HG03066 (cell line): Measurements from ENCODE around the gene DENND6B.

ENCODE experiments used
- ATAC-seq: cut with Tn5 transposase; IDR thresholded peaks from one replicate; pipeline ENCODE4 v1.9.1; 2021; ENCODE audit warnings: low read depth; ENCODE audit not compliant: unreplicated experiment

DENND6B gene

DNA sequence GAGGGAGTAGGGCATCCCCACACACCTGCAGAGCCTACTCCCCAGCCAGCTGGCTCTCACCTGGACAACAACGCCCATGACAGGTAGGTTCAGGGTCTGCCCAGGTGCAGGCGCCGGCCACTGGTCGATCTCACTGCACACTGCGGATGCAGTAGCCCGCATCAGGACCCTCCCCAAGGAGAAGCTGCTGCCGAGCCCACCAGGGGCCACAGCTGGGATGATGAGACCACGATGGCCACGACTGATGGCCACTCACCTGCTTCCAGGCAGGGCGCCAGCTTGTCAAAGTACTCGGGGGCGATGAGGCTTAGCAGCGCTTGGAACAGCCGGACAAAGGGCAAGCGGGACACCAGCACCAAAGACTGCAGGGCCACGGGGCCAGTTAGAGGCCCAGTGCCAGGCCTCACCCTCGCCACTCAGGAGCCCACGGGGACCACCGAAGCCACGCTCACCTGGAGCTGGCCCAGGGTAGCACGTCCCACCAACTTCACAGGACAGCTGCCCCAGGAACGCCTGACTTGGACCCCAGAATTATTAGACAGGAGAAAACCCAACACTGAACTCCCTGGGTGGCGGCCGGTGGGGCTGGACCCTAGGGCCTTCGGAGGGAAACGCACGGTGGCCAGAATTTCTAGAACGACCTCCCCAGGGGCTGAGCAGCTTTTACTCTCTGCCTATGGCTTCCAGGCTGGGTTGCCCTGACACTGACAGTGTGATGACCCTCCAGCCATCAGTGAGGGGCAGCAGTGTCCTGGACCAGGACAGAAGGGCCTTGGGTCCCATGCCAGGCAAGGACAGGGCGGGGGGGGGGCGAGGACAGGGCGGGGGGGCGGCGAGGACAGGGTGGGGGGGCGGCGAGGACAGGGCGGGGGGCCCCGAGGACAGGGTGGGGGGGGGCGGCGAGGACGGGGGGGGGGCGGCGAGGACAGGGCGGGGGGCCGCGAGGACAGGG, 10.4 kb downstream of the DENND6B start:
- no peak for ATAC-seq

DNA sequence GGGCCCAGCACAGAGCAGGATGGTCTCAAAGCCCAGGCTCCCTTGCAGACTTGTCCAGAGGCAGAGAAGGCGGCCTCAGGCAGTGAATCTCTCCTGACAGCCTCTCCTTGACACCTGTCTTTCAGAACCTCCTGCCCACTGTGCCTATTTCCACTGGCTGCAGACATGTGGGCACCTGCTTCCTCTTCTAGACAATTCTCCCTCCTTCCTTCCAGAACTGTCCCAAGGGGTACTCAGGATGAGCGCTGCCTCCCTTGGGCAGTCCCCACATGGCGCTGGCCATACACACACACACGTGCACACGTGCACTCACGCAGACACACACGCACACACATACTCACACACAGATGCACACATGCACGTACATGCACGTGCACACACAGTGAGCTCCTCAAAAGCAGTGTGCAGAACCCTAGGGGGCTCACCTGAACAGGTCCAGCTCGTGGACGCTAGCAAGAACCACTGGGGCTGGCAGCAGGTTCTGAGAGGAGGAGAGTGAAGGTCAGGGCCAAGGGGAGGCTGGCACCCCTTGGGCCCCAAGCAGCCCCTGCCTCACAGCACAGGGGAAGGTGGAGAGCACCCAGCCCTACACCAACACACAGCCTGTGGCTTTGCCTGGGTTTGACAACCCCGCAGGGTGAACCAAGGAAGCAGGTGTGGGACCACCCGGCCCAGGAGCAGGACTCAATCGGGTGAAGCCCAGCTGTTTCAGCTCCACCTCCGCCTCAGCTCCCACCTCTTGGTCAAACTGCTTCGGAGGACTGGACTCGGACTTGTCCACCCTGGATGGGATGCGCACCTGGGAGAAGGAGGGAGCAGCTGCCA, 11.3 kb downstream of the DENND6B start:
- no peak for ATAC-seq

DNA sequence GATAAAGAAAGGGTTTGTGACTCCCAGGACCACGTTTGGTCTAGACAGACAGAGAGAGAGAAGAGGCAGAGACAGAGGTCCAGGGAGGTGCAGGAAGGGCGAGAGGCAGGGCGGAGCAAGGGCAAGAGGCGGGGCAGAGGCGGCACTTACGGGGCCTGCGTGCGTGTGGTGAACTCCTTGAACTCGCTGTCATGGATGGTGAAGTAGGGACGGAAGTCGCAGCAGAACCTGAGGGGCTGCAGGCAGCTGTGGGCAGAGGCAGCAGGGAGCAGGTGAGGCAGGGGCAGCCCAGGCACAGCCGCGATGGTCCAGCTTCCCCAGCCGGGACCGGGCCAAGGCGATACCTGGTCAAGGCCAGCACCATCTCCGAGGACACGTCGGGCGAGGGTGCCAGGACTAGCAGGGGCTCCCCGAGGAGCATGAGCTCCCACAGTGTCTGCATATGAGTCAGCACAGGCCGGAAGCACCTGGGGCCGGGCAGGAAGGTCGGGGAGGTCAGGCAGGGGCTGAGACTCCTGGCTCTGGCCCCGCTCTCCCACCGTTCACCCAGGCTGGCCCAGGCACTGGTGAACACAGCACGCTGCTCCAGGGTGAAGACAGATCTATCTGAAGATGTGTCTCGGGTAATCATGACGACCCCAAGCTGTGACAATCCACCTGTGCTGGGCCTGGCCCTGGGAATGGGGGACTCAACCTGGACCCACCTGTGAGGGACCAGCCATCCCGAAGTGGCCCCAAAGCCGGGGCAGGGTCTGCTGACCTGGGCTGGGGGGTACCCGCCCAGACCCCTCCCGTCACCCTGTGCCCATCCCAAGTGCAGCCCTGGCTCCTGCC, 12.1 kb downstream of the DENND6B start:
- ATAC-seq, result peak; percentile 85

DNA sequence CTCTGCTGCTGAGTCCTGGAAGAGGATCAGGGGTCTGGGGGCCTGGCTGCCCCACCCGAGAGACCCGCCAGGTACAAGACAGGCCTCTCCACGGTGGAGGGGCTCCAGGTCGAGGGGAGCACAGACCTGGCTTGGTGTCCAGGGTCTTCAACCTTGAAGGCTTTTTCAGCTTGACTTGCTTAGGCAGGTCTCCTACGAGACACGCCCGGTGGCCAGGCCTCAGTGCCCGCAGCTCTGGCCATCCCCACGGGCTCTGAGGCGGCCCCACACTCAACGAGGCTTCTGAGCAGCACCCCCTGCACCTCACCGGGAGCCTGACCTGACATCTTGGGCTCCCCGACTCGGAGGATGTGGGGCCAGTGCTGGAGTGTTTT, 12.7 kb downstream of the DENND6B start:
- no peak for ATAC-seq

DNA sequence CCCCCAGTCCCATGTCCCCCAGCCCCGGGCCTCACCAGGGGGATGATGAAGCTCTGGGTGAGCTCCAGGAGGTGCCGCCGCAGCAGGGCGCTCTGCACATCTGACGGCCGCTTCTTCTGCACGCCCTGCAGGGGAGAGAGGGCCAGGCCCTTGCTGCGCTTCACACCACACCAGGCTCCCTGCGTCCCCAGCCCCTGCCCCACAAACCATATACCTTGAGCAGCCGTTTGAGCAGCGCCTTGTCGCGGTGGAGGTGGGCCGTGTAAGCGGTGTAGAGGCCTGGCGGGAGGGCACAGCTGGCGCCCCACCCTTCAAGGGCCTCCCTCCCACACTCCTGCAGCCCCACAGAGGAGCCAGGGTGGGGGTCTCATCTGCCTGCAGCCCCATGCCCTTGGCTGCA, 13.2 kb downstream of the DENND6B start:
- ATAC-seq, result no peak

DNA sequence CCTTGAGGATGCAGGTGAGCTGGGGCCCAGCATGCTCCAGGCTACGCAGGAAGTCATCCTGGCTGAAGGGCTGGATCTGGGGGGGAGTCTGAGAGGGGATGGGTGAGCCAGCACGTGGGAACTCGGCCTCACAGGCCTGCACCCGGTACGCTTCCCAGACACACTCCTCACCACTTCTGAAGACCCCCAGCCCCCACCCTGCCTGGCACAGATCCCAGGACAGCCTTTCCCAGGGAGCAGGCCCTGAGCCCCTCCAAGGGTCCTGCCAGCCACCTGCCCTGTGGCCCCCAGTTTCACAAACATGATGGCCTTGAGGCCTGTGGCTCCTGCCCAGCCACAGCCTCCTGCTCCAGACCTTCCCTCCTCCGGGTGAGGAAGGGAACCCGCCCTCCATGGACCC, 13.8 kb downstream of the DENND6B start:
- no peak for ATAC-seq

DNA sequence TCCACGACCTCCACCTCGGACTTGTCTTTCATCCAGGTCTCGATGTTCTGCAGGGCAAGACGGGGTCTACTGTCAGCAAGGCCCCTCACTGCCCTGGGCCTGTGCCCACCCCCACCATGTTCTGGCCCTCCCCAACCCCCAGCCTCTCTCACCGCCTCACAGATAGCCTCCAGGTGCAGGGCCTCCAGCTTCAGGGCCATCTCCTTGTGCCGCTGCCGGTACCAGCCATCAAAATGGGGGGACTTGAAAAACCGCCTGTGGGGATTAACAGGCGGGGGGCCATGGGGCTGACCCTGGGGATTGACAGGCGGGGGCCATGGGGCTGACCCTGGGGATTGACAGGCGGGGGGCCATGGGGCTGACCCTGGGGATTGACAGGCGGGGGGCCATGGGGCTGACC, 14.4 kb downstream of the DENND6B start:
- no peak for ATAC-seq

DNA sequence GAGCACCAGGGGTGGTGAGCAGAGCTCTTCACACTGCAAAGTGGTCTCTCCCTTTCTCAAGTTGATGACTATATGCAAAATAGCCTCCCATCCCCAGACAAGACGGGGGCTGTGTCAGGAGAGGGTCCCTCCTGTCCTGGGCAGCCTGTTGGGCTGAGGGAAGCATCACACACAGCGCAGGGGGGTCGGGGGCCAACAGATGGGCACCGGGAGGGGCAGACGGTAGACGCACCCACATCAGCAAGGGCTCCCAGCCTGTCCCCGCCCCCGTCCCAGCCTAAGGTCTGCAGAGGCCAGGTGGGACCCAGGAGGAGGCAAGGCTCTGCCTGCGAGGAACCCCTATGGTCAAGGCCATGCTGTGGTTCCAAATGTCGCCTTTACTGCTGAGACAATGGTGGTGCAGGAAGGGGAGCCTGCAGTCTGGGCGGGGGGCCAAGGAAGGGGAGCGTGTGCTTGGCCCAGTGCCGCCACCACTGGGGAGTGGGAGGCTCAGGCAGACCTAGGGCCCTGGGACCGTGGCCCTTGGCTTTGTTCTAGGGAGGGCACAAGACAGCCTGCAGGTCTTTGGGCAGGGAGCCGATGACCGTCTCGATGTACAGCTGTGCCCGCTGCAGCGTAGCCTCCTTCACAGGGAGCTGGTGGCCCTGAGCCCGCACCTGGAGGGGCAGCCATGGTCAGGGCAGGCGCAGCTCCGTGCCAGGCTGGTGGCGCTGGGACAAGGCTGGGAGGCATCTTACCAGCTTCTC, 15.0 kb downstream of the DENND6B start:
- ATAC-seq, result no peak

DNA sequence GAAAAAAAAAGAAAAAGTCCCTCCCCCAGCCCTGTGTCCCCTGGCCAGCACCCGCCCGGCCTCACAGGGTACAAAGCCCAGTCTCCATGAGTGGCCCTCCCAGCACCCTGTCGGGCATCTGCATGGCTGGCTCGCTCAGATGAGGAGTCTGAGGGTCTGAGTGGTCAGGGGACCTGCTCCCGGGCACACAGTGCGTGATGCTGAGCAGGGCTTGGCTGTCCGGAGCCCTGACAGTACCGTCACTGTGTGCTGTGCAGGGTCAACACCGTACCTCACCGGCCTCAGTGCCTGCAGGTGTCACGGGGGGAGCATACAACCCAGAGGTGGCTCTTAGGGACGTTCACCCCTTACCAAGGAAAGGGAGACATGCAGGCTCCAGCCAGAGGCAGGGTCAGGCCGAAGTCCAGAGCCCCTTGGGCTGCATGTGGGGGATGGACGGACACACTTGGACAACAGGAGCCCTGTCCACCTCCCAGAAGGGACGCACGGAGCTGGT, 15.8 kb downstream of the DENND6B start:
- no peak for ATAC-seq

DNA sequence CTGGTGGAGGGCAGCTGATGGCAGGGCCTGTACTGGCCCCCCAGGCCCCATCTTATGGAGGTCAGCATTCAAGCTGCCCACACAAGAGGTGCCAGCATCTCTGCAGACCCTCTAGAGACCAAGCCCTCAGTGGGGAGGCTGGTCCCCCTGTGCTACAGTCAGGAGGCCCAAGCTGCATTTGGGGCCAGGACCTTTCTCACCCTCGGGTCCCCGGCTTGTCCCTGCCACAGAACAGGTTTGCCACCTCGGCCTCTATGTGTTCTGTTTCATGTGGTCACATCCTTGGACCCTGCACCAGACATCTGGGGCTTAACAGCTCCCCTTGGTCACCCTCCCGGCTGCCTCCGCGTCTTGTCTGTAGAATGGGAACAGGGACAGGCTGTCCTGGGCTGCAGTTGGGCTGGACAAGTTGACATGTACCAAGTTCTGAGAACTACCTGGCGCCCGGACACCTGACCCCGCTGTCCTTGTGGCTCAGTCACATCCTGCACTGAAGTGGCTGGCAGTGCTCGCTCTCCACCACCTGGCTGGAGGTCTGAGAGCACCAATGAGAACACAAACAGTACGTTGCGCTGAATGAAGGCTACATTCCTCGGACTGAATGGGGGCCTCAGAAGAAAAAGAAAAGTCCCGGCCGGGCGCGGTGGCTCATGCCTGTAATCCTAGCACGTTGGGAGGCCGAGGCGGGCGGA, 16.6 kb downstream of the DENND6B start:
- no peak for ATAC-seq

DNA sequence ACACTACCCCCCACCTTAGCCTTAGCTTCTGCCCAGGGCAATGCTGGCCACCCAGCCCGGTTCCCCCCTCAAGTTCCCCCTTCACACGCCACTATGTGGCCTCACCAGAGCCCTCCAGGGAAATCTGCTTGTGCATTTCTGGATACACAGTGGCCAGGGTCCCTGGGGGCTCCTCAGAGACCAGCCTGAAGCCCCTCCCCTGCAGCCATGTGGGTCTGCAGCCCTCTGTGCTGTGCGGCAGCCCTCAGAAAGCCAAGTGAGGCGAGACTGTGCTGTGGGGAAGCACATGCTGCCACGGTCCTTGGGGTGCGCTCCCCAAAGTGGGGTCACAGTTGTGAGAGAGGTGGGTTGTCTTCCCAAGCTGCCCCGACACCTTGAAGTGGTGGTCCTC, 17.2 kb downstream of the DENND6B start:
- ATAC-seq, result no peak

DNA sequence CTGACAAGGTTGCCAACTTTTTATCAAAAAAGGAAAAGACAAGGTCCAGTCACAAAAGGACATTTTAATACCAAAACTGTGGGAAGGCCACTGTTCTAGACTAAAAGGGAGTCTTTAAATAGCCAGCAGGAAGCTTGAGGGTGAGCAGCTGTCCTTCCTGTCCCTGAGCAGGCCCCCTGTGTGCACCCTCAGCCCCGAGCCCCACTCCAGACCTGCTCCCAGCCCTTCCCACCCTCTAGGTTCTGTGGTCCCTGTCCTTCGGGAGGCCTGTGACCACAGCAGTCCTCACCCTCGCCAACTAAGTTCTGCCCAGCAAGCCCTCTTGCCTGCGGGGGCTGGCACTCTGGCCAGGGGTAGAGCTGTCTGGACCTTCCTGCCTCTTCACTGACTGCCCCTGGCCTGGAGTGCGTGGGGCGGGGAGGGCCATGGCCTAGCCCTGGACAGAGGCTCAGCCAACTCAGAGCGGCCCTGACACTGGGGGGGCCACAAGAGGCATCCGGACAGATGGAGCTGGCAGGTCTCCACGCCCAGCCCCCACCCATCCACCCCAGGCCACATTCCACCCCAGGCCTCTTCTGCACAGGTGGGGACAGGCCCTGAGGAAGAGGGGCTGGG, 17.7 kb downstream of the DENND6B start:
- no peak for ATAC-seq

DNA sequence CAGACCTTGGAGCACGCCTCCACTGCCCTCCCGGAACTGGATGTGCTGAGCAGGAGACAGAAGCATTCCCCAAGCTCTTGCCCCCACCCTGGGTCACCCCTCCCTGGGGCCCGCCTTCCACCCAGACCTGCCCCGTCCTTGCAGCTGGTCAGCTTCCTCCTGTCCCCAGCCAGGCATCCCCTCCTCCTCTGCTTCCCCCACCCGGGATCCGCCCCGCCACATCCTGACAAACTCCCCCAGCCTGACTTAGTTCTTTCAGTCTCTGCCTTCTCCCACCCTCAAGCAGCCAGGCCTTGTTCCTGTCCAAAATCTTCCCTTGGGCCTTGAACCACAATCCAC, 18.2 kb downstream of the DENND6B start:
- ATAC-seq, result no peak

DNA sequence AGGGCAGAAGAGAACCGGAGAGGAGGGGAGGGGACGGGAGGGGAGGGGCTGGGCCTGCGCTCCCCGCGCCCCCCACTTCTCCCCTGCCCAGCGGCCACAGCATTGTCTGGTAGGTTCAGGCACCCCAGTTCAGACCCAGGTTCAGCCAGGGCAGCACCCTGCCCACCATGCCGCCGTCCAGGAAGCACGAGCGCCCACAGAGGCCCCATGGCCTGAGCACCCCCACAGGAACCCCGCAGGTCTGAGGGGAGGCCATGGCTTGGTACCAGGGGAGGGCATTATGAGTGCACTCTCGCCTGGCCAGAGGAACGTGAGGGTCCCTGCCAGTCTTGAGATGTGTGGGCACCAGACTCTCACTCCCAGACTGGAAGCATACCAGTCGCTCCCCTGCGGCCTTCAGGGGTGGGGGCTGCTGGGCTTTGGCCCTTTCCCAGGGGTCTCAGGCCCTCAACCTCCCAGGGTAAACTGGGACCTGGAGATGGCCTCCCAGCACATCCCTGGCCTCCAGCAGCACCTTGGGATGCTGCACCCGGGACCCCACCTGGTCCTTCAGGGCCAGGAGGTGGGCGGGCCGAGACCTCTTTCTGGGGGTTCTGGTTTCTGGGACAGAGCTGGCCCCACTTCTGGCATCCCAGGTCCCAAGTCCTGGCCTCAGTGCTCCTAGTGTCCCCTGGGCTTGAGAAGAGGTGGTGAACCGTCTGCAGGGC, 18.8 kb downstream of the DENND6B start:
- no peak for ATAC-seq

DNA sequence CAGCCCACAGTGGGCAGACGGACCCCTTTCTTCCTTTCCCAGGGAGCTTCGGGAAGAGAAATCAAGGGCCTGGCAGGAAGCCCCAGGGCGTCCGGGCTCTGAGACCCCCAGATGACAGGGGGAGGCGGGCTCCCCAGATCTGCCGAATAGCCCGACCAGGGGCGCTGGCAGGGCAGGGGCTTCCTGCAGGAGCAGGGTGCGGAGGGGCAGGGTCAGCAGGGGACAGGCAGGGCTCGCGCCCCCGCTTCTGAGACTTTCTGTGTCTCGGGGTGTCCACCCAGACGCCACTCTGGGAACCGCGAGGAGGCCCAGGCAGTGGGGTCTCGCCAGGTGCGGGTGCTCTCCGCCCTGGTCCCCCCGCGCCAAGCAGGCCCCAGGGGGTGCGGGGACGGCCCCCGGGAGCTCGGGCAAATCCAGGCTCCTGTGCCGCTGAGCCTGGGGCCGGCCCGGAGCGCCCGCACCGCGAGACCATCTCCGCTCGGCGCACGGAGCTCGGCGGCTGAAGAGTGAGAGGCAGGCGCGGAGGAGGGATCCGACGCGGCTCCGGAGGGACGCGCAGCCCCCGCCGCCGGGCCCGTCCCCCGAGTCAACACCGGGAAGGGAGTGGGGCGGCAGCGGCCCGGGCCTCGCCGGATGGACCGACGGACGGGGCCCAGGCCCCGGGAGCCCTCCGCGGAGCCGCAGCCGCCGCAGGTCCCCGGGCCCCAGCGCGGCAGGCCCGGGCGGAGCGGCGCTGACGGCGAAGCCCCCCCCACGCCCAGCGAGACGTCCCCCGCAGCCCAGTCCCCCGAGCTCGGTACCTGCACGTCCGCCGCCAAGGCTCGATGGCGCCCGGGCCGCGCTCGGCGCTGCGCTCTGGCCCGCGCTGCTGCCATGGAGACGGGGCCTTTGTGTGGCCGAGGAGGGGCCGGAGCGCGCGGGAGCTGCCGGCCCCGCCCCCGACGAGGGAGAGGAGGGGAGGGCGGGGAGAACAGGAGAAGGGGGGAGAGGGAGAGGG, 19.8 kb downstream of the DENND6B start, which contains the start of gene PLXNB2:
Gene PLXNB2, minus strand, starts transcription at position 894 of the 997 bp plus-strand sequence. CDS start 17,062 bp downstream, outside the sequence.
- no peak for ATAC-seq

DNA sequence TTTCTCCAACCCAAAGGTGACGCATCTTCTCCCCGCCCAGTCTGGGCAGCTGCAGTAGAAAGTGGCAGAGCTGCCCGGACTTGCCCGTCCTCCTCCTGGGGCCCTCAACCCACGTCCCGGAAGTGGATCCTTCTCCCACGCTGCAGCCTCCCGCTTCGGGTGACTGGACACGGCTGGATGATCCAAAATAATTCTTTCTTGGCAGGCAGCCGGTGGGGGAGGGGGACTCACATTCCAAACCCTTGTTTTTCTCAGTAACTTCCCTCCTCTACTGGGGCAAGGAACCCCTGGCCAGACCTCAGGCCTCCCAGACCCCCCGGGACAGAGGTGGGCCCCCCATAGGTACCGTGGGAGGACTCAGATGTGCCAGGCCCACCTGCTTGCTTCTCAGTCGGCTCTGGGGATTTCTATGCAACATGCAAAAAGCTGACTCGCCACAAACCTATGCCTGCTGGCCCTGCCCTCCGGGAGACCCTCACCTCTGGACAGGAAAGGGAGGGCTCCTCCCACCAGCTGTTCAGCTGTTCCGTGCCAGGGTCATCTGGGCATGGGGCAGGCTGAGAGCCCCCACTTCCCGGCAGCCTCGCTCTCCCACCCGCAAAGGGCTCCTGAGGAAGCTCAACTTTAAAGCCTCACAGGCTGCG, 20.8 kb downstream of the DENND6B start:
- no peak for ATAC-seq
